ELF-1 (cell line): Measurements from ENCODE around the gene STARD8.
A peak's percentile ranks its signal among the peaks of the same experiment; 100 is the strongest.
"Not testable (repeated sequence)": the region's sequence is repeated elsewhere in the genome, so short reads cannot be mapped to it uniquely, and the experiment has no call there.

ENCODE experiments used
- DNase-seq: peaks from one replicate; pipeline ENCODE4 v3.0.0-alpha.2; 2016; ENCODE audit warnings: low read depth, low spot score

The STARD8 gene

DNA sequence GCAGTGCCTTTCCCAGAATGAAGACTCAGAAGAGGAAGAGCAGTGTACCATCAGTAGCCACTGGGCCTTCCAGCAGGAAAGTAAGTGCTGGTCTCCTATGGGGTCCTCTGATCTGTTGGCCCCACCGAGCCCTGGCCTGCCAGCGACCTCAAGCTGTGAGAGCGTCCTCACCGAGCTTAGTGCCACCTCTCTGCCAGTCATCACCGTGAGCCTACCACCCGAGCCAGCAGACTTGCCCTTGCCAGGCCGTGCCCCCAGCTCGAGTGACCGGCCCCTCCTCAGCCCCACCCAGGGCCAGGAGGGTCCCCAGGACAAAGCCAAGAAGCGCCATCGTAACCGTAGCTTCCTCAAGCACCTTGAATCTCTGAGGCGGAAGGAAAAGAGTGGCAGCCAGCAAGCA lies 69.7 kb downstream of the STARD8 start:
- no peak for DNase-seq

- no peak for DNase-seq
Measured at GRCh38 chrX:68717663-68718442, 70.4 kb downstream of the STARD8 start.

GRCh38 chrX:68718443-68718820 lies 71.0 kb downstream of the STARD8 start:
- no peak for DNase-seq

- DNase-seq, result no peak
Measured at GRCh38 chrX:68719181-68719903, 71.9 kb downstream of the STARD8 start.

DNA sequence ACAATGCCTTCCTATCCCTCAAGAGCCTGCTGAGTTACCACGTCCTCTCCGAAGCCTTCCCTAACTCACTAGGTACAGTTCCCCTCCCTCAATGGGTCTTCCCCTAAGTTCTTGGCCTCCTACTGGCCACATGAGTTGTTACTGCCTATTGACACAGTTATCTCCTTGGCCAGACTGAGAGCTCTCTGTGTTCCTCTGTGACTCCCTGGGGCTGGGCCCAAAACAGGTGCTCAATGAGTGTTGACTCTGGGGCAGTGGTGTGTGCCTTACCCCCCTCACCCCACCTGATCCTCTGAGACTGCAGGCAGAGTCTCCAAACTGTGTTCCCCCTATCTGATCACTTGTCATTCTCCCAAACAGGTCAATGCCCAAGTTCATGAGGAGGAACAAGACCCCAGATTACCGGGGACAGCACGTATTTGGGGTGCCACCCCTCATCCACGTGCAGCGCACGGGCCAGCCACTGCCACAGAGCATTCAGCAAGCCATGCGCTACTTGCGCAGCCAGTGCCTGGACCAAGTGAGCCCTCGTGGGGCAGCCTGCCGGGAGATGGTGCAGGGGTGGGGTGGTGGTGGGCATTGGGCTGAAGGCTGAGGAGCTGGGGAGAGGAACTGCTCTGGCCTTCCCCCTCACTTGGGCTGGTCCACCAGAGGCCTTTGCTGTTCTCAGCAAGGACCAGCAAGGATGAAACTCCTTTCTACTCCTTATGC lies 72.6 kb downstream of the STARD8 start:
- DNase-seq, result peak; percentile 29

DNA sequence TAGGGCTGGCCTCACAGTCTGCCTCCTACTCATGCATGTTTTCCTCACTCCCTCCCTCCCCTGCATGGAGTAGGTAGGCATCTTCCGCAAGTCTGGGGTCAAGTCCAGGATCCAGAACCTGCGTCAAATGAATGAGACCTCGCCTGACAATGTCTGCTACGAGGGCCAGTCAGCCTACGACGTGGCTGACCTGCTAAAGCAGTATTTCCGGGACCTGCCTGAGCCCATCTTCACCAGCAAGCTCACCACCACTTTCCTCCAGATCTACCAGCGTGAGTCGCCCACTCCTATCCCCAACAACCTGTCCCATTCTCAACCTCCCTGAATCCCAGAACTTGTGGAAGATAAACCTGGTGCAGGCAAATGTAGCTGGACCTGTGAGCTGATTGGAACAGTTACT lies 73.4 kb downstream of the STARD8 start:
- no peak for DNase-seq

- DNase-seq, result no peak
Measured at GRCh38 chrX:68721546-68721945, 74.1 kb downstream of the STARD8 start.

GRCh38 chrX:68721991-68722860 lies 74.8 kb downstream of the STARD8 start:
- no peak for DNase-seq

DNA sequence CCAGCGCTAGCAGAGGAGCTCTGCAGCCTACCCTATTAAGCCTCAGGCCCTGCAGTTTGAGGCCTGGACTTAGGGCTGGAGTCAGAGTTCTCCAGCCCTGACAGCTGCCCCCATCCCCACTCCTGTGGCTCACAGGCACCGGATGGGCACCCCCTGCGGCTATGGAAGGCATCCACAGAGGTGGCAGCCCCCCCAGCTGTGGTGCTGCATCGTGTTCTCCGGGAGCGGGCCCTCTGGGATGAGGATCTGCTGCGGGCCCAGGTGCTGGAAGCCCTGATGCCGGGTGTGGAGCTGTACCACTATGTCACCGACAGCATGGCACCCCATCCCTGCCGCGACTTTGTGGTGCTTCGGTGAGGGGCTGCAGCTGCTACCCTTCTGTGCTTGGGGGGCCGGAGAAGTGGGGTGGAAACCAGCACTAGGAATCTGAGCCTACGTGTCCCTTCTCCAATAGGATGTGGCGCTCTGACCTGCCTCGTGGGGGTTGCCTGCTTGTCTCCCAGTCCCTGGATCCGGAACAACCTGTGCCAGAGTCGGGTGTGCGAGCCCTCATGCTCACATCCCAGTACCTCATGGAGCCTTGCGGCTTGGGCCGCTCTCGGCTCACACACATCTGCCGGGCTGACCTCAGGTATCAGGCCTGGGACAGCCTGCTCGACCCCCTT lies 76.2 kb downstream of the STARD8 start:
- DNase-seq, result no peak

DNA sequence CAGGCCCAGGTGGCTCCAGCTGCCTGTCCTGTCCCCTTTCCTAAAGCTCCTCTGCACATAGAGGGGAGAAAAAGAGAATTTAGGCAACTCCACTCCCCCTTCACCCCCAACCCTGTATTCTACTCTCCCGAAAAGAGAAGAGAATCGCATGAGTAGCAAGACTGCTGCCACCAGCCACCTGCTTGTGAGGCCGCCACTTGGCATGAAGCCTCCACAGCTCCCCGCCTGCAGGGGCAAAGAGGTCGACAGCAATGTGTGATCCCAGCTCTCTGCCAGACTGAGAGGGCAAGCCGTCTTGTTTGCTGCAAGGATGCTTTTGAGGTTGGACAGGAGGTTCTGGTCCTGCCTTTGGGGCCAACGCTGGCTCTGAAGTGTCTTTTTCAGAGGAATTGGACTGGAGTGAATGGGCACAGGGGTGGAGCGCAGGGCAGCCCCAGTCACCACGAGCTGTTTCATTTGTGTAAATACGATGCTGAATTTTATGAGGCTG lies 77.1 kb downstream of the STARD8 start:
- DNase-seq, result no peak

DNA sequence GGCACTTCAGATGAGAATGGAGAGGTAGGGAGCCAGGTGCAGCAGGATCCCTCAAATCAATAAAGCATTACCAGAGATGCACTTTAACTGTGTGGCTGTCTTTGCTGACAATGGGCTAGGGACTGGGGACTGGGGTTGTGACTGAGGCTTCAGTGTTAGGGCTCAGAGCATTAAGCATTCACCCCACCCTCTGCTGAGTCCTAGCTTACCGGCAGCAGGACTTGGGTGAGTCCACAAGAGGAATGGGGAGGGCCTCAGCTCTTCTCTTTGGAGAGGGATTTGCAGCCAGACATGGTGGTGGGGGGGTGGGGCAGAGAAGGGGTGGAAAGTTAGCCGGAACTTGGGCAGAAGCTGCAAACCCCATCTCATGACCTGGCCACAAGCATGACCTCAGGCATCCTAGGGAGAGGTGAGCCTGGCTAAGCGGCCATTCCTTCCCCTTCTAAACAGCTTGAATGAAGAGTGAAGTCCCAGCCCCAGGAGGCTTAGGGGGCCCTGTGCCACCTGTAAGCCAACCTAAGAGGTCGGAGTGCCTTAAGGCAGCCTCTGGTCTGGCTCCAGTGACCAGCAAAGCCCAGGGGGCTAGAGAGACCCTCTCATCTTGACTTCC lies 78.4 kb downstream of the STARD8 start:
- no peak for DNase-seq

DNA sequence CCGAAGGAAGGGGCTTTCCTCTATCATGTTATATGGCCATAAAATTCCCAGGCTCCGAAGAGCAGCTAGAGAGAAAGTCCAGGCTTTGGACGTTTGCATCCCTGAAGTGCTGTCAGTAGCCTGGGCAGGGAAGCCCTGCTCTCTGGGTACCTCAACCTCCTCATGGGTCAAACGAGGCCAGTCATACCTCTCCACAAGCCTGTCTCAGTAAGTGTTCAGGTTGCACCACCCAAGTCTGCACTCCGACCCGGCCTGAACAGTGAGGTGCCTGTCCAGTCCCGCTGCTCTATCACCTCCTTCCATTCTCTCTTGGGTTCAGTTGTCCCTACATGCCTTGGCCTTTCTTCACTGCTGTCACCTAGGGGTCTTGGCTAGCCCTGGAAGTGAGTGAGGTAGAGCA lies 78.9 kb downstream of the STARD8 start:
- no peak for DNase-seq

- no peak for DNase-seq
Measured at GRCh38 chrX:68727696-68728095, 80.2 kb downstream of the STARD8 start.

- no peak for DNase-seq
Measured at GRCh38 chrX:68728186-68728585, 80.7 kb downstream of the STARD8 start.

DNA sequence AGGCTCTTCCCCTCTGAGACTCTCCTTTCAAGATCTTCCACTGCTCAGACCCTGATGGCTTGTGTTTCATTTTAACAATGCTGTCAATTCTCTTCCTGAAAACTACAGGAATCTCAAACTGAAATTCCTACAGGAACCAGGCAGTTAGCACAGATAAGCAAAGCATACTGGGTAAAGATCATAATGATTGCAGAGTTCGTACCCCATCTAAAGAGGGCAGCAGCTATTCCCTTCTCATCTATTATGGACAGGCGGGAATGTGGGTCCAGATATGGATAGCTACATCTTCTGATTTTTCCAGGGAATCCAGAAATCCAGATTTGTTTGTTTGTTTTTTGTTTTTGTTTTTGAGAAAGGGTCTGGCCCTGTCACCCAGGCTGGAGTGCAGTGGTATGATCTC lies 83.8 kb downstream of the STARD8 start:
- DNase-seq, result no peak

GRCh38 chrX:68732906-68733493 lies 85.5 kb downstream of the STARD8 start:
- peak; percentile 88 for DNase-seq

- DNase-seq, result no peak
Measured at GRCh38 chrX:68735266-68735665, 87.8 kb downstream of the STARD8 start.

- not testable (repeated sequence) for DNase-seq
Measured at GRCh38 chrX:68741864-68742263, 94.4 kb downstream of the STARD8 start.

DNA sequence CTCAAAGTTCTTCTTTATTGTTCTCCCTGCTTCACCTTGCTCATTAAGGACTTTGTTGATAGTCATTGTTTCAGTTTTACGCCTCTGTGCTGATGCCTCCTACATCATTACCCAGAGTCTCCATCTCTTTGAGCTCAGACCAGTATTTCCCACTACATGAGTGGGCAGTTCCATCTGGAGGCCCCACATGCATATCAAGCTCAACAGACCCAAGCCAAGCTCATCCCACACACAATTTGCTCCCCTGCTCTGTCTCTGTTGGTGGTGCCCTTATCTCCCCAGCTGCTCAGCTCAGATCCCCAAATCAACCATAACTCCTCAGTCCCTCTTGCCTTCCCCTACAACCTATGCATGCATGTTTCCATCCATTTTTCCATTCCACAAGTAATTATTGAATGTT lies 96.3 kb downstream of the STARD8 start:
- no peak for DNase-seq

DNA sequence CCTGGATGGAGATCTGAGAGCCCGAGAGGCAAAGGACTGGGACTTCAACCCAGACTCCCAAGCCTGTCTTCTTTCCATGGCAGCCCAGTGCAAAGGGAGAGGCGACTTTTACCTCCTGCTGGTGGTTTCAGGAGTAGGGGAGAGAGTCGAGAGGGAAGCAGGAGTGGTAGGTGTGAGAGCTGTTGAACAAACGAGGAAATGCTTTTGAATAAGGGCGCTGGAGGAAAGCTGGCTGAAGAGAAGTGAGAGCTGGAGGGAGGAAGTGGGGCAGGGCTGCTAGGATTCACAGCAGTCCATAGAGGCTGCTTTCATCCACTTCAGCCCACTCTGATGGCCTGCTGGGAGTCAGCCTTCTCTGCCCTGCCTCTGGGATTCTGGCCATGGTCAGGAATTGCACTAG lies 99.5 kb downstream of the STARD8 start:
- peak; percentile 15 for DNase-seq
